IMR-90 (cell line): Measurements from ENCODE around the gene GADD45A. TPM values are rescaled to one million over a fixed set of nuclear protein-coding genes. Genes with fewer than 3 reads are reported as not detected.

Experiments used
- ATAC-seq: fragments of 200-7000 bp; cut with Tn5 transposase; 2 replicates; pipeline ENCODE4 v1.9.1; 2020; ENCODE audit warnings: low read depth, mild to moderate bottlenecking, moderate library complexity
- BruUV-seq: library from RNA; stranded (reverse); fragments of 400-500 nt; replicated peaks from 2 replicates; lab custom pipeline; 2021; lab: Mats Ljungman, UMichigan
- CTCF ChIA-PET: fragments of 300-600 bp; formaldehyde crosslinking; extraction: SDS; loops from one replicate; lab custom pipeline; 2021; ENCODE audit warnings: antibody characterized with exemption; lab: Yijun Ruan, JAX
- POLR2A ChIA-PET: fragments of 300-600 bp; sonication (Branson Sonifier 250); formaldehyde crosslinking; loops from one replicate; lab custom pipeline; 2022; ENCODE audit warnings: antibody characterized with exemption; ENCODE audit not compliant: unreplicated experiment; lab: Charles Lee
- DNase-seq: peaks from one replicate; pipeline ENCODE4 v3.0.0; 2013
- H2AFZ ChIP-seq: replicated peaks from 2 replicates; pipeline ENCODE3; 2013; ENCODE audit warnings: low read length, mild to moderate bottlenecking; ENCODE audit not compliant: poor library complexity
- H2AK5ac ChIP-seq: 2 replicates; pipeline ENCODE4 v1.6.1; 2013; ENCODE audit warnings: low read depth, low read length, inconsistent platforms
- H2AK9ac ChIP-seq: replicated peaks from 2 replicates; pipeline ENCODE3; 2013; ENCODE audit warnings: mild to moderate bottlenecking, low read depth, low read length, moderate library complexity; ENCODE audit not compliant: poor library complexity
- H2BK120ac ChIP-seq: 2 replicates; pipeline ENCODE4 v1.6.1; 2013; ENCODE audit warnings: low read depth, low read length, inconsistent platforms
- H2BK15ac ChIP-seq: 3 replicates; pipeline ENCODE4 v1.6.1; 2013; ENCODE audit warnings: low read depth, low read length, inconsistent platforms
- H2BK20ac ChIP-seq: 2 replicates; pipeline ENCODE4 v1.6.1; 2013; ENCODE audit warnings: low read depth, mild to moderate bottlenecking, inconsistent platforms, low read length, moderate library complexity
- H2BK5ac ChIP-seq: 2 replicates; pipeline ENCODE4 v1.6.1; 2013; ENCODE audit warnings: mild to moderate bottlenecking, low read depth, low read length, inconsistent platforms; ENCODE audit not compliant: poor library complexity, severe bottlenecking
- H3K14ac ChIP-seq: replicated peaks from 2 replicates; pipeline ENCODE4 v1.6.1; 2013; ENCODE audit warnings: low read depth, low read length, inconsistent platforms
- H3K18ac ChIP-seq: 2 replicates; pipeline ENCODE4 v1.6.1; 2013; ENCODE audit warnings: low read depth, low read length, control low read depth
- H3K23ac ChIP-seq: 2 replicates; pipeline ENCODE4 v1.6.1; 2013; ENCODE audit warnings: low read depth, low read length, inconsistent platforms
- H3K27ac ChIP-seq: 2 replicates; pipeline ENCODE4 v1.5.1; 2013; ENCODE audit warnings: mild to moderate bottlenecking, control low read depth, low read length; ENCODE audit not compliant: insufficient read depth
- H3K27me3 ChIP-seq: 2 replicates; pipeline ENCODE4 v1.6.1; 2013; ENCODE audit warnings: low read length; ENCODE audit not compliant: control insufficient read depth, insufficient read depth
- H3K36me3 ChIP-seq: 2 replicates; pipeline ENCODE4 v1.6.1; 2013; ENCODE audit warnings: low read length, mixed read lengths; ENCODE audit not compliant: control insufficient read depth, insufficient read depth
- H3K4ac ChIP-seq: 2 replicates; pipeline ENCODE4 v1.6.1; 2013; ENCODE audit warnings: low read depth, low read length, inconsistent platforms
- H3K4me1 ChIP-seq: 2 replicates; pipeline ENCODE4 v1.6.1; 2013; ENCODE audit warnings: low read length, mixed read lengths; ENCODE audit not compliant: control insufficient read depth, insufficient read depth
- H3K4me2 ChIP-seq: 2 replicates; pipeline ENCODE4 v1.6.1; 2013; ENCODE audit warnings: low read depth, mild to moderate bottlenecking, control low read depth, low read length, moderate library complexity
- H3K4me3 ChIP-seq: 2 replicates; pipeline ENCODE4 v1.5.1; 2013; ENCODE audit warnings: low read depth, mild to moderate bottlenecking, control low read depth, low read length, moderate library complexity; ENCODE audit not compliant: insufficient read depth
- H3K56ac ChIP-seq: 2 replicates; pipeline ENCODE4 v1.6.1; 2013; ENCODE audit warnings: low read length, inconsistent platforms; ENCODE audit not compliant: insufficient read depth; ENCODE audit errors: extremely low read depth
- H3K79me1 ChIP-seq, 2 experiments: 2 replicates each; pipeline ENCODE4 v1.6.1; 2013; ENCODE audit warnings: low read length in 2 of 2, inconsistent platforms in 1 of 2, low read depth in 1 of 2
- H3K9ac ChIP-seq: 2 replicates; pipeline ENCODE4 v1.6.1; 2013; ENCODE audit warnings: low read depth, low read length, control low read depth
- H3K9me1 ChIP-seq: 2 replicates; pipeline ENCODE4 v1.6.1; 2013; ENCODE audit warnings: low read length, inconsistent platforms; ENCODE audit not compliant: insufficient read depth
- H3K9me3 ChIP-seq: 2 replicates; pipeline ENCODE4 v1.6.1; 2013; ENCODE audit warnings: low read length; ENCODE audit not compliant: control insufficient read depth, insufficient read depth
- H4K20me1 ChIP-seq: 2 replicates; pipeline ENCODE4 v1.6.1; 2013; ENCODE audit warnings: low read length, inconsistent platforms; ENCODE audit not compliant: insufficient read depth
- H4K5ac ChIP-seq: 2 replicates; pipeline ENCODE4 v1.6.1; 2013; ENCODE audit warnings: mild to moderate bottlenecking, low read depth, low read length, control low read depth
- H4K8ac ChIP-seq, 2 experiments: 2 replicates each; pipeline ENCODE4 v1.6.1; 2013; ENCODE audit warnings: low read depth in 2 of 2, low read length in 2 of 2, control low read depth in 1 of 2, inconsistent platforms in 1 of 2
- H4K91ac ChIP-seq: 2 replicates; pipeline ENCODE4 v1.6.1; 2013; ENCODE audit warnings: low read depth, low read length, inconsistent platforms; ENCODE audit not compliant: insufficient read depth
- CHD1 ChIP-seq: IDR thresholded peaks from 2 replicates; pipeline ENCODE4 v1.6.1; 2012; ENCODE audit warnings: low read depth, low read length, improper control_type of control experiment
- POLR2A ChIP-seq: IDR thresholded peaks from 2 replicates; pipeline ENCODE4 v1.6.1; 2012; ENCODE audit warnings: mild to moderate bottlenecking, low read depth, low read length
- RFX5 ChIP-seq: IDR thresholded peaks from 2 replicates; pipeline ENCODE4 v1.8.0; 2012; ENCODE audit warnings: low read depth, mild to moderate bottlenecking, low read length, moderate library complexity
- WGBS, 2 experiments: methylation state at CpG; one replicate each; pipeline versions ENCODE4 v1.1.5 to v1.1.7; 2013; ENCODE audit warnings: missing lambda C conversion rate in 2 of 2; ENCODE audit not compliant: insufficient read length in 1 of 2; ENCODE audit errors: extremely low coverage in 2 of 2; 5-methylcytosine and 5-hydroxymethylcytosine counted together
- dilution Hi-C: fragments of 300-500 bp; cut with HindIII; formaldehyde crosslinking; loops from one replicate; pipeline ENCODE4 v1.14.3; 2018; ENCODE audit warnings: low sequenced_read_pairs; ENCODE audit not compliant: unreplicated experiment
- in situ Hi-C: fragments of 300-500 bp; cut with MboI; formaldehyde crosslinking; loops from 3 replicates; pipeline ENCODE4 v1.14.3; 2019; ENCODE audit warnings: low sequenced_read_pairs, inconsistent platforms, mixed read lengths
- intact Hi-C: fragments of 100-400 bp; cut with micrococcal nuclease; formaldehyde crosslinking; loops from 2 replicates; pipeline ENCODE4 v1.10.0; 2022
- polyA plus RNA-seq, 3 experiments: library from polyadenylated mRNA; depleted of rRNA; stranded (reverse); fragments of >200 nt; gene quantifications; 2 replicates each; pipeline ENCODE4 v1.2.3, GENCODE V29; 2012; ENCODE audit warnings: low replicate concordance in 1 of 3
- total RNA-seq: library from RNA; depleted of rRNA; stranded (reverse); fragments of >200 nt; gene quantifications from 2 replicates; pipeline ENCODE4 v1.2.3, GENCODE V29; 2012
- TF ChIP-seq, protein P1 (sequence below): fragments of 150-350 bp; IDR thresholded peaks from 2 replicates; pipeline ENCODE4 v1.6.1; 2016; ENCODE audit warnings: low read depth, mild to moderate bottlenecking, low read length, moderate library complexity, borderline replicate concordance
- TF ChIP-seq, protein P2 (sequence below): conservative IDR thresholded peaks from 2 replicates; pipeline ENCODE4 v1.5.1; 2012; ENCODE audit warnings: mild to moderate bottlenecking, low read depth, low read length, improper control_type of control experiment

Gene GADD45A
- total and polyA plus RNA-seq, 2 of the 4 experiments (the other 2 are of a cell fraction) = 10.9 to 114 TPM

DNA sequence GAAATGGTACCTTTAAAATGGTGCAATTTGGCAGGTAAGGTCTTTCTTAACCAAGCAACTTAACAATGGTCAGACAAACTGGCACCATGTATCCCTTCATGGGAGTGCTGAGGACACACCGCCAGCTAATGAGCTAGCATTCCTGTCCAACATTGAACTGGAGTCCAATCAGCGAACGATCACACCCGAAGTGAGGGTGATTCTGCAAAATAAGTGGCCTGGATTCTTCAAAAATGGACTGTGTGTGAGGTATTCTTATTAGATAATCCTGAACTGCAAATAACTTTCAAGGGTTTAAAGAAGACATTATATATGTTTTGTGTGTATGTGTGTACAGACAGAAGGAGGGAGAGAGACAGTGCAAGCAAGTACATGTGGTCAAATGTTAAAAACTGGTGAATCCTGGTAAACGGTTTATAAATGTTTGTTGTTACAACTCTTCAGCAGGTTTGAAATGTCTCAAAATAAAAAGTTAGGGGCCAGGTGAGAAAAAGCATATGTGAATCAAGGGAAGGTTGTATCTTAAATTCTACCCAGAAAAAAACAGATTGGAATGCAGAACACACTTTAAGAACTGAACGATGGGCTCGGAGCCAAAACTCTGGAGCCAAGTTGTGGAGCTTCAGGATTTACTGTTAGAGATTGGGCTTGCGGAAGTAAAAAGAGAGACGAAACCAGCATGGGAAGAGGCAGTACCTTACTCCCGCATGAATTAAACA is 20.9 kb downstream of the GADD45A start:
- POLR2A ChIA-PET = no interaction called here
- intact Hi-C loops = loop anchor here (5.0 kb wide), 1 partner anchor 551 kb away; no protein-coding TSS in a partner anchor
- WGBS, 2 experiments = 71% methylated on average over 4 of the region's 10 CpGs; no CpG with 5 or more reads in 1 of the 2 experiments

More for the DNA sequence above, 20.9 kb downstream of the GADD45A start:
- H3K9me3 ChIP-seq = no peaks in the 10 kb centered on the region
- peaks cover 11% of the 10 kb centered on the region; the same call in 1 of the 2 replicates for H4K20me1 ChIP-seq
- ATAC-seq (no peak), DNase-seq (no peak)
- no peak overlapping the region for H3K4me2 ChIP-seq
- peaks cover 32 to 66% of the 10 kb centered on the region in 2 experiments for H3K79me1 ChIP-seq
- no peak overlapping the region for H3K9ac ChIP-seq
- H3K27ac ChIP-seq = no peak overlapping the region
- in situ Hi-C loops = no loop called here
- no peak overlapping the region; the same call in 1 of the 2 replicates for H4K91ac ChIP-seq
- no peak overlapping the region for H2AFZ ChIP-seq
- no peak overlapping the region for H3K4me3 ChIP-seq
- no peak overlapping the region for H2BK15ac ChIP-seq
- H3K14ac ChIP-seq = no peak overlapping the region
- peaks cover 18% of the 10 kb centered on the region for H3K36me3 ChIP-seq
- peaks cover 23% of the 10 kb centered on the region for H3K4me1 ChIP-seq
- dilution Hi-C loops = no loop called here
- H3K4ac ChIP-seq = no peak overlapping the region
- H3K27me3 ChIP-seq = no peaks in the 10 kb centered on the region
- no peak overlapping the region for H3K56ac ChIP-seq
- no TSS peak for BruUV-seq
- no peak overlapping the region for H2AK9ac ChIP-seq
- TF ChIP-seq CHD1 = no peak
- TF ChIP-seq, protein P1, sequence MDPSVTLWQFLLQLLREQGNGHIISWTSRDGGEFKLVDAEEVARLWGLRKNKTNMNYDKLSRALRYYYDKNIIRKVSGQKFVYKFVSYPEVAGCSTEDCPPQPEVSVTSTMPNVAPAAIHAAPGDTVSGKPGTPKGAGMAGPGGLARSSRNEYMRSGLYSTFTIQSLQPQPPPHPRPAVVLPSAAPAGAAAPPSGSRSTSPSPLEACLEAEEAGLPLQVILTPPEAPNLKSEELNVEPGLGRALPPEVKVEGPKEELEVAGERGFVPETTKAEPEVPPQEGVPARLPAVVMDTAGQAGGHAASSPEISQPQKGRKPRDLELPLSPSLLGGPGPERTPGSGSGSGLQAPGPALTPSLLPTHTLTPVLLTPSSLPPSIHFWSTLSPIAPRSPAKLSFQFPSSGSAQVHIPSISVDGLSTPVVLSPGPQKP = no peak
- TF ChIP-seq RFX5 = no peak
- TF ChIP-seq, protein P2, sequence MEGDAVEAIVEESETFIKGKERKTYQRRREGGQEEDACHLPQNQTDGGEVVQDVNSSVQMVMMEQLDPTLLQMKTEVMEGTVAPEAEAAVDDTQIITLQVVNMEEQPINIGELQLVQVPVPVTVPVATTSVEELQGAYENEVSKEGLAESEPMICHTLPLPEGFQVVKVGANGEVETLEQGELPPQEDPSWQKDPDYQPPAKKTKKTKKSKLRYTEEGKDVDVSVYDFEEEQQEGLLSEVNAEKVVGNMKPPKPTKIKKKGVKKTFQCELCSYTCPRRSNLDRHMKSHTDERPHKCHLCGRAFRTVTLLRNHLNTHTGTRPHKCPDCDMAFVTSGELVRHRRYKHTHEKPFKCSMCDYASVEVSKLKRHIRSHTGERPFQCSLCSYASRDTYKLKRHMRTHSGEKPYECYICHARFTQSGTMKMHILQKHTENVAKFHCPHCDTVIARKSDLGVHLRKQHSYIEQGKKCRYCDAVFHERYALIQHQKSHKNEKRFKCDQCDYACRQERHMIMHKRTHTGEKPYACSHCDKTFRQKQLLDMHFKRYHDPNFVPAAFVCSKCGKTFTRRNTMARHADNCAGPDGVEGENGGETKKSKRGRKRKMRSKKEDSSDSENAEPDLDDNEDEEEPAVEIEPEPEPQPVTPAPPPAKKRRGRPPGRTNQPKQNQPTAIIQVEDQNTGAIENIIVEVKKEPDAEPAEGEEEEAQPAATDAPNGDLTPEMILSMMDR = no peak
- no peak for TF ChIP-seq POLR2A
- H4K5ac ChIP-seq = no peak overlapping the region
- H2AK5ac ChIP-seq = no peak overlapping the region
- H2BK5ac ChIP-seq = no peak overlapping the region
- no peak overlapping the region for H2BK20ac ChIP-seq
- H3K9me1 ChIP-seq = peaks cover 31% of the 10 kb centered on the region
- CTCF ChIA-PET = no interaction called here
- no peak overlapping the region for H2BK120ac ChIP-seq
- no peak overlapping the region for H4K8ac ChIP-seq
- no peak overlapping the region for H3K18ac ChIP-seq
- H3K23ac ChIP-seq = no peak overlapping the region
